GM23338 (cell line): Measurements from ENCODE around the gene SHISA9. TPM values are rescaled to one million over a fixed set of nuclear protein-coding genes. Genes with fewer than 3 reads are reported as not detected.

Experiments used
- ATAC-seq: fragments of 200-7000 bp; cut with Tn5 transposase; 3 replicates; pipeline ENCODE4 v1.9.1; 2020
- DNase-seq: peaks from one replicate; pipeline ENCODE4 v3.0.0-alpha.2; 2015; ENCODE audit warnings: low spot score
- H2AFZ ChIP-seq: fragments of 200-600 bp; sonication (generic); 2 replicates; pipeline ENCODE4 v1.8.0; 2016; ENCODE audit warnings: antibody characterized with exemption, mild to moderate bottlenecking, moderate library complexity
- H3F3A ChIP-seq: fragments of 200-600 bp; sonication (generic); replicated peaks from 2 replicates; pipeline ENCODE4 v1.8.0; 2017; ENCODE audit warnings: antibody characterized with exemption, mixed run types, low read depth
- H3K27ac ChIP-seq: fragments of 200-600 bp; sonication (generic); 2 replicates; pipeline ENCODE4 v1.6.1; 2016; ENCODE audit warnings: low read depth
- H3K27me3 ChIP-seq: fragments of 200-600 bp; sonication (generic); 2 replicates; pipeline ENCODE4 v1.8.0; 2016; ENCODE audit warnings: mild to moderate bottlenecking, mixed run types, moderate library complexity; ENCODE audit not compliant: insufficient read depth
- H3K36me3 ChIP-seq: fragments of 200-600 bp; sonication (generic); 2 replicates; pipeline ENCODE4 v1.8.0; 2016; ENCODE audit warnings: mild to moderate bottlenecking; ENCODE audit not compliant: insufficient read depth
- H3K4me1 ChIP-seq: fragments of 200-600 bp; sonication (generic); 2 replicates; pipeline ENCODE4 v1.8.0; 2016; ENCODE audit warnings: mild to moderate bottlenecking, moderate library complexity; ENCODE audit not compliant: insufficient read depth
- H3K4me2 ChIP-seq: fragments of 200-600 bp; sonication (generic); 2 replicates; pipeline ENCODE4 v1.7.1; 2017; ENCODE audit warnings: mixed run types
- H3K4me3 ChIP-seq: fragments of 200-600 bp; sonication (generic); 2 replicates; pipeline ENCODE4 v1.6.1; 2016; ENCODE audit warnings: mixed run types
- H3K79me2 ChIP-seq: fragments of 200-600 bp; sonication (generic); replicated peaks from 2 replicates; pipeline ENCODE4 v1.8.0; 2017; ENCODE audit warnings: mild to moderate bottlenecking; ENCODE audit not compliant: insufficient read depth
- H3K9me2 ChIP-seq: fragments of 200-600 bp; sonication (generic); 2 replicates; pipeline ENCODE4 v1.8.0; 2017; ENCODE audit not compliant: insufficient read depth
- H4K20me1 ChIP-seq: fragments of 200-600 bp; sonication (generic); replicated peaks from 2 replicates; pipeline ENCODE4 v1.8.0; 2017; ENCODE audit warnings: mild to moderate bottlenecking; ENCODE audit not compliant: insufficient read depth
- H3K27ac Mint-ChIP-seq: 2 replicates; pipeline ENCODE4 v1.8.0; 2020; ENCODE audit warnings: inconsistent platforms, mild to moderate bottlenecking, moderate library complexity, mixed read lengths
- H3K27me3 Mint-ChIP-seq: 3 replicates; pipeline ENCODE4 v1.8.0; 2022; ENCODE audit warnings: low read depth, mild to moderate bottlenecking, moderate library complexity, mixed read lengths, inconsistent platforms; ENCODE audit not compliant: insufficient read depth, poor library complexity
- H3K36me3 Mint-ChIP-seq: 3 replicates; pipeline ENCODE4 v1.8.0; 2021; ENCODE audit warnings: low read depth, mild to moderate bottlenecking, inconsistent platforms, moderate library complexity, mixed read lengths
- H3K4me1 Mint-ChIP-seq: 3 replicates; pipeline ENCODE4 v1.8.0; 2020; ENCODE audit warnings: mild to moderate bottlenecking, inconsistent platforms, mixed read lengths
- H3K4me3 Mint-ChIP-seq: 3 replicates; pipeline ENCODE4 v1.8.0; 2021; ENCODE audit warnings: moderate library complexity, mild to moderate bottlenecking, inconsistent platforms, mixed read lengths
- H3K9me3 Mint-ChIP-seq: 3 replicates; pipeline ENCODE4 v1.8.0; 2020; ENCODE audit warnings: moderate library complexity, mild to moderate bottlenecking, inconsistent platforms, mixed read lengths
- CREB1 ChIP-seq: fragments of 250-450 bp; sonication (Bioruptor Pico); IDR thresholded peaks from 2 replicates; pipeline ENCODE4 v1.5.0; 2020; ENCODE audit warnings: low read depth, mild to moderate bottlenecking, moderate library complexity
- EZH2 ChIP-seq: fragments of 200-600 bp; sonication (generic); IDR thresholded peaks from one replicate; pipeline ENCODE4 v1.8.0; 2017; ENCODE audit warnings: antibody characterized with exemption, mild to moderate bottlenecking, low read depth; ENCODE audit not compliant: unreplicated experiment
- JUNB ChIP-seq: IDR thresholded peaks from one replicate; pipeline ENCODE4 v1.6.1; 2016; ENCODE audit warnings: antibody characterized with exemption; ENCODE audit not compliant: unreplicated experiment
- NANOG ChIP-seq: IDR thresholded peaks from 2 replicates; pipeline ENCODE4 v1.6.1; 2016; ENCODE audit warnings: antibody characterized with exemption, borderline replicate concordance
- REST ChIP-seq: IDR thresholded peaks from one replicate; pipeline ENCODE4 v1.6.1; 2018; ENCODE audit warnings: antibody characterized with exemption; ENCODE audit not compliant: unreplicated experiment
- STAT1 ChIP-seq: IDR thresholded peaks from one replicate; pipeline ENCODE4 v1.6.1; 2016; ENCODE audit warnings: antibody characterized with exemption; ENCODE audit not compliant: unreplicated experiment
- ZNF462 ChIP-seq: fragments of 250-450 bp; sonication (Bioruptor Pico); IDR thresholded peaks from 2 replicates; pipeline ENCODE4 v1.5.0; 2020; ENCODE audit warnings: mild to moderate bottlenecking, moderate library complexity
- polyA plus RNA-seq: library from polyadenylated mRNA; unstranded; fragments of >200 nt; fragmentation: Nextera tagmentation; extraction: Ambion mirVana; gene quantifications from 2 replicates; pipeline ENCODE4 v1.2.1, GENCODE V29; 2016
- total RNA-seq: library from RNA; depleted of rRNA; stranded (reverse); fragments of >200 nt; shearing (Covaris generic); gene quantifications from 2 replicates; pipeline ENCODE4 v1.2.3, GENCODE V29; 2014

The SHISA9 gene
- total and polyA plus RNA-seq, 2 experiments from 2014 or later: 10.4 to 45.6 TPM

- no peaks in the 10 kb centered on the region; the same call in 1 of the 2 replicates for H3F3A ChIP-seq
- H3K9me3 Mint-ChIP-seq: 0 out of 3 replicates have a peak, but pooled peaks cover 3% of the 10 kb centered on the region
- DNase-seq: no peak
- no peaks in the 10 kb centered on the region for H3K36me3 ChIP-seq
- no peaks in the 10 kb centered on the region for H3K27me3 Mint-ChIP-seq
- no peaks in the 10 kb centered on the region for H3K27me3 ChIP-seq
- ATAC-seq: peak; percentile 44
- TF ChIP-seq REST (no peak), JUNB (no peak), CREB1 (CRISPR knock-in tag) (no peak)
- H3K4me3 ChIP-seq: no peak overlapping the region
- H3K27ac ChIP-seq: peak overlapping the region; percentile 51
- no peak overlapping the region for H3K4me3 Mint-ChIP-seq
- peaks cover 12% of the 10 kb centered on the region for H3K36me3 Mint-ChIP-seq
- peaks cover 47% of the 10 kb centered on the region for H3K79me2 ChIP-seq
- no peaks in the 10 kb centered on the region; the same call in none of the 2 replicates for H4K20me1 ChIP-seq
- peaks cover 29% of the 10 kb centered on the region for H3K4me1 ChIP-seq
- H3K9me2 ChIP-seq: no peaks in the 10 kb centered on the region
- H3K4me1 Mint-ChIP-seq: peaks cover 31% of the 10 kb centered on the region
- no peak overlapping the region; the same call in 1 of the 2 replicates for H3K27ac Mint-ChIP-seq
- 0 out of 2 replicates have a peak overlapping the region, but pooled peaks have one; percentile 14 for H3K4me2 ChIP-seq
- no peak overlapping the region for H2AFZ ChIP-seq
These were observed 159.5 kb downstream of the SHISA9 start for GRCh38 chr16:13060932-13061331.

- ATAC-seq (peak; percentile 47), DNase-seq (peak; percentile 43)
- H3K36me3 Mint-ChIP-seq: peaks cover 17% of the 10 kb centered on the region
- no peak overlapping the region for H3K4me3 ChIP-seq
- H3K4me3 Mint-ChIP-seq: no peak overlapping the region; the same call in 2 of the 3 replicates
- no peaks in the 10 kb centered on the region; the same call in 1 of the 2 replicates for H3F3A ChIP-seq
- H3K9me2 ChIP-seq: no peaks in the 10 kb centered on the region
- H3K4me1 Mint-ChIP-seq: peaks cover 23% of the 10 kb centered on the region
- H3K79me2 ChIP-seq: peaks cover 50% of the 10 kb centered on the region
- no peaks in the 10 kb centered on the region for H3K27me3 ChIP-seq
- H3K27ac Mint-ChIP-seq: peak overlapping the region; percentile 64; the same call in 1 of the 2 replicates
- no peak overlapping the region for H2AFZ ChIP-seq
- peak overlapping the region; percentile 14 for H3K4me2 ChIP-seq
- H3K4me1 ChIP-seq: peaks cover 23% of the 10 kb centered on the region
- H3K36me3 ChIP-seq: no peaks in the 10 kb centered on the region
- no peaks in the 10 kb centered on the region; the same call in 1 of the 2 replicates for H4K20me1 ChIP-seq
- peaks cover 5% of the 10 kb centered on the region; the same call in 1 of the 3 replicates for H3K9me3 Mint-ChIP-seq
- H3K27me3 Mint-ChIP-seq: no peaks in the 10 kb centered on the region
- H3K27ac ChIP-seq: peak overlapping the region; percentile 51
- no peak for TF ChIP-seq NANOG
- no peak for TF ChIP-seq STAT1
- no peak for TF ChIP-seq ZNF462
- no peak for TF ChIP-seq EZH2
- TF ChIP-seq REST: no peak
These were observed 160.3 kb downstream of the SHISA9 start for GRCh38 chr16:13061691-13062090.
